NCI-H526 (cell line): ENCODE data around the gene SLC22A12.
A peak's percentile ranks its signal among the peaks of the same experiment; 100 is the strongest.

Experiments
- DNase-seq, 2 experiments: peaks; one replicate each; lab custom pipeline; 2025; lab: John Stamatoyannopoulos, UW

The SLC22A12 gene

DNA sequence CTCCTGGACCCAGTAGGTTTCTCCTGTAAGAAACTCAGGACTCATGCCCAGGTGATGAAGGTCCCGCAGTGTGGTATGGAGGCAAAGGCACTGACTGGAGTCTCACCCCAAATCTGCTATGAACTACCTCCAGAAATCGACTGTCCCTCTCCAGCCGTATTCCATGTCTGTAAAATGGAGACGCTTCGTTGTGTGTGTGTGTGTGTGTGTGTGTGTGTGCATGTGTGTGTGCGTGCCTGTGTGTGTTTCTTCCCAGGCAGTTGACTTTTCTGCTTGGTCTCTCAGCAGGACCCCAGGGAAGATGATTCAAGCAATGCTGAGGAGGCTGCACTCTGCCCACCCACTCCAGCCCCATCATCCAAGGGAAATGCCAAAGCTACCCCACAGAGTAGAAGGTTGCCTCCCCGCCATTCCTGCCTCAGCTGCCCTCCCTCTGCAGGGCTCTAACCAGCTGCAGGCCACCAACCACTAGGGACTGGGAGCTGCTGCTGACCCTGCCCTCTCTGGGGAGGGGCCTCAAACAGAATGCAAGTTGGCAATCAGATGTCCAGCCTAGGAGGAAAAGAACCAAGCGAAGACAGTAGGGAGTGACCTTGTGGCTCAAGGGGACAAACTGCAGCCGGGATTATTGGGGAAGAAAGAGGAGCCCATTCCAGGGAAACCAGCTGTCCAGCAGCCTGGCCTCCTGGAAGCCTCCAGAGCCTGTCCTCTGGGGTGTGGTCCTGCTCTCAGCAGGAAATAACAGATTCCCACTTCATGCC, 56.2 kb downstream of the SLC22A12 start:
- no peak for DNase-seq

DNA sequence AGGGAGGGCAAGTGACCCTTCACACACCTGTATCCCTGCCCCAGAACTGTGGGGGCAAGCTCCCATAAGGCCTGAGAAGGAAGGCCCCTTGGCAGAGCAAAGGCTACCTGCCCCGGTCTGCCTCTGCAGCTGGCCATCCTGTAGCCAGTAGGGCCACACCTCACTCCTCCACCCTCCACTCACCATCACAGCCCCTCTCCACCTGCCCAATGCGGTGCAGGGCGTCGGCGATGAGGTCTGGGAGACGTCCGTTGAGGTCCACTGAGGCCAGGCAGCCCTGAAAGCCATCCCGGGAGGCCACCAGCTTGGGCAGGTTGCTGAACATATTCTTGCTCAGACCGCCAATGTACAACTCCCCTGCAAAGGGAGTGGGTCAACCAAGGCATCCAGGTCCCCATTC, 57.5 kb downstream of the SLC22A12 start:
- no peak for DNase-seq

DNA sequence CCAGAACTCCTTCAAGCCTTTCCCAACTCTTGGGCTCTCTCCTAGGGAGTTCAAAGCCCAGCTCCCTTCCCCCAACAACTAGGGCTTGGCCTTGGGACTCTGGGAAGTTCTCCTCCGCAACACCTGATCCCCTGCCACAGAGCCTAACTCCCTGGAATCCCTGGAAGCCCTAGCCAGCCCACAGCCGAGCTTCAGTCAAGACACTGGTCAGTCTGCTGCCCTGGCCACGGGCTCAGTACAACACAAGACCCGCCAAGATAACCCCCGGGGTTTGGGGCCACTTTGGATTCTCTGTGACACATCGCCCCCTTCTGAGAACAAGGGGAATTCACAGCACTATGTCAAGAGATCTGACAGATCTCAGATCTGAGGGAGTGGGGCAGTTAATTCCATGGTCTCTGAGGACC, 58.3 kb downstream of the SLC22A12 start:
- peak; percentile 20 to 59 for DNase-seq

DNA sequence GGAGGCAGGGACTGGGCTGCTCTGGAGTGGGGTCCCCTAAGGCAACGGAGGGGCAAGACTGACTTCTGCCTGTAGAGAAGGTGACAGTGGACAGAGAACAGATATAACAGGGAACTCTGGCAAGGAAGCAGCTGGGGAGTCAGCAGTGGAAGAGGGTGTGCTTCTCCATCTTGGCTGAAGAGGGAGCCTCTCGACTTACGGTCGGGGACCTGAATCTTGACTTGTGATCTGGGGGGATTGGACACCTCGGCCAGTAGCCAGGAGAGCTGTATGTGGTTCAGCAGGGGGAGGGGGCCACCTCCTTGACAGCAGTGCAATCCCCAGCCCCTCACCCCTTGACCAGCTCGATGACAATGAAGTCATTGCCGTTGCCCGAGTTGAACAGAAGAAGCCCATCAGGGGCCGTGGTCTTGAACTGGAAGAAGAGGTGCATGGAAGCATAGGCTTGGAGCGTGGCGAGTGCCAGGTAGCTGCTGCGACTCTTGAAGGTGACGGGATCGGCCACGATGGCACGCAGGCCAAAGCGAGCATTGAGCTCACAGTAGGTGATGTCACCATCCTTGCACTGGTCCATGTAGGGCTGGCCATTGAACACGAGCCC, 60.0 kb downstream of the SLC22A12 start:
- peak in 1 of 2 experiments; percentile 64 for DNase-seq
